NB4 (cell line): ENCODE measurements around the gene ENOX2.

Experiments used
- CTCF ChIP-seq: IDR thresholded peaks from one replicate; pipeline ENCODE4 v1.5.1; 2012; ENCODE audit warnings: low read depth, low read length
- MAX ChIP-seq: IDR thresholded peaks from 2 replicates; pipeline ENCODE4 v1.6.1; 2011; ENCODE audit warnings: low read depth, low read length
- POLR2A ChIP-seq: IDR thresholded peaks from 2 replicates; pipeline ENCODE4 v1.6.1; 2011; ENCODE audit warnings: mild to moderate bottlenecking; ENCODE audit not compliant: insufficient read length; ENCODE audit errors: extremely low read depth

- no peak for TF ChIP-seq CTCF
- TF ChIP-seq MAX: no peak
- no peak for TF ChIP-seq POLR2A
Measured at GRCh38 chrX:130718137-130718536, 184.9 kb downstream of the ENOX2 start.
